Stimulated activated naive CD4-positive, alpha-beta T cell treated with Interleukin-2 at 50 U/mL for 16 hours (primary cell): Measurements from ENCODE around the gene HIPK1.
"Not testable (repeated sequence)": the region's sequence is repeated elsewhere in the genome, so short reads cannot be mapped to it uniquely, and the experiment has no call there.

Experiments used
- DNase-seq: peaks from one replicate; lab custom pipeline; 2025; lab: John Stamatoyannopoulos, UW

Gene HIPK1

GRCh38 chr1:113982949-113983348 is 53.8 kb downstream of the HIPK1 start:
- no peak for DNase-seq

GRCh38 chr1:113983391-113983790 is 54.3 kb downstream of the HIPK1 start:
- no peak for DNase-seq

- no peak for DNase-seq
Measured at GRCh38 chr1:113983826-113984225, 54.7 kb downstream of the HIPK1 start.

GRCh38 chr1:113984710-113985109 is 55.6 kb downstream of the HIPK1 start:
- no peak for DNase-seq

GRCh38 chr1:113986802-113987201 is 57.7 kb downstream of the HIPK1 start:
- DNase-seq = no peak

GRCh38 chr1:113987259-113987658 is 58.1 kb downstream of the HIPK1 start:
- DNase-seq = no peak

GRCh38 chr1:113990530-113990929 is 61.4 kb downstream of the HIPK1 start:
- no peak for DNase-seq

GRCh38 chr1:113990961-113991360 is 61.8 kb downstream of the HIPK1 start:
- no peak for DNase-seq

GRCh38 chr1:113991467-113991997 is 62.4 kb downstream of the HIPK1 start:
- DNase-seq = no peak

- no peak for DNase-seq
Measured at GRCh38 chr1:113993072-113993471, 63.9 kb downstream of the HIPK1 start.

- DNase-seq = no peak
Measured at GRCh38 chr1:113993766-113994165, 64.6 kb downstream of the HIPK1 start.

- no peak for DNase-seq
Measured at GRCh38 chr1:113995382-113995781, 66.3 kb downstream of the HIPK1 start.

GRCh38 chr1:113998361-113998760 is 69.2 kb downstream of the HIPK1 start:
- DNase-seq = no peak

- DNase-seq = no peak
Measured at GRCh38 chr1:113999233-113999632, 70.1 kb downstream of the HIPK1 start.

GRCh38 chr1:113999799-114000198 is 70.7 kb downstream of the HIPK1 start:
- no peak for DNase-seq

- DNase-seq = no peak
Measured at GRCh38 chr1:114000406-114000805, 71.3 kb downstream of the HIPK1 start.

- no peak for DNase-seq
Measured at GRCh38 chr1:114002492-114003239, 73.5 kb downstream of the HIPK1 start.

- no peak for DNase-seq
Measured at GRCh38 chr1:114003431-114003830, 74.3 kb downstream of the HIPK1 start.

GRCh38 chr1:114006825-114007224 is 77.7 kb downstream of the HIPK1 start:
- DNase-seq = not testable (repeated sequence)

GRCh38 chr1:114008480-114008941 is 79.4 kb downstream of the HIPK1 start:
- DNase-seq = no peak

GRCh38 chr1:114008993-114009392 is 79.9 kb downstream of the HIPK1 start:
- no peak for DNase-seq

- no peak for DNase-seq
Measured at GRCh38 chr1:114009393-114009792, 80.3 kb downstream of the HIPK1 start.

GRCh38 chr1:114010433-114011184 is 81.5 kb downstream of the HIPK1 start:
- no peak for DNase-seq
